ENCODE measurements around the gene SLC36A1.
"Not testable (repeated sequence)": the region's sequence is repeated elsewhere in the genome, so short reads cannot be mapped to it uniquely, and the experiment has no call there.

SLC36A1 gene

GRCh38 chr5:151504006-151504405 lies 56.6 kb downstream of the SLC36A1 start:
- Histone ChIP-seq H3K4me1 (ENCODE audit: control insufficient read depth, insufficient read depth, low read depth, low read length) (peaks cover 2% of the 10 kb centered on the region), H4K91ac (ENCODE audit: low read length) (no peak overlapping the region), H3K4ac (ENCODE audit: low read depth in 1 of 2, low read length in 2 of 2) (no peak overlapping the region), H3K27me3 (ENCODE audit: control insufficient read depth in 1 of 2, insufficient read depth in 1 of 2, low read length in 2 of 2) (no peaks in the 10 kb centered on the region), H3K4me2 (ENCODE audit: low read length, poor library complexity, severe bottlenecking) (no peak overlapping the region), H2AFZ (ENCODE audit: low read depth, low read length) (no peak overlapping the region), H2BK5ac (ENCODE audit: low read depth, low read length, poor library complexity, severe bottlenecking) (no peak overlapping the region), H3K18ac (ENCODE audit: low read depth in 1 of 2, low read length in 2 of 2) (no peak overlapping the region), H2BK12ac (ENCODE audit: low read length in 2 of 2) (no peak overlapping the region), H2BK15ac (ENCODE audit: low read depth, poor library complexity, severe bottlenecking) (no peak overlapping the region), H3K23ac (ENCODE audit: low read length in 2 of 2) (no peak overlapping the region), H3K36me3 (ENCODE audit: control insufficient read depth in 1 of 2, insufficient read depth in 2 of 2, low read depth in 1 of 2, low read length in 2 of 2) (peaks cover 0 to 3% of the 10 kb centered on the region in 2 experiments), H3K9ac (ENCODE audit: low read length) (no peak overlapping the region), H3K79me1 (replicated peaks; ENCODE audit: low read length, poor library complexity, severe bottlenecking) (no peaks in the 10 kb centered on the region), H2AK5ac (ENCODE audit: low read length, severe bottlenecking) (no peak overlapping the region), H3K9me3 (ENCODE audit: control insufficient read depth, low read length) (no peaks in the 10 kb centered on the region), H2BK120ac (ENCODE audit: low read depth, low read length) (no peak overlapping the region), H3K14ac (ENCODE audit: low read length in 2 of 2) (no peak overlapping the region), H3K27ac (ENCODE audit: low read length, poor library complexity, severe bottlenecking) (no peak overlapping the region), H3K4me3 (ENCODE audit: insufficient read depth in 1 of 2, low read depth in 1 of 2, low read length in 2 of 2) (no peak overlapping the region), H4K8ac (ENCODE audit: low read length) (no peak overlapping the region)
- WGBS: 95% methylated on average over 2 of the region's 4 CpGs
- no peak for DNase-seq

- not testable (repeated sequence) for H3K4me3 ChIP-seq (ENCODE audit: insufficient read depth in 1 of 2, low read depth in 1 of 2, low read length in 2 of 2); H3K9ac ChIP-seq (ENCODE audit: low read length); H3K23ac ChIP-seq (ENCODE audit: low read length in 2 of 2); H3K4ac ChIP-seq (ENCODE audit: low read depth in 1 of 2, low read length in 2 of 2); H3K9me3 ChIP-seq (ENCODE audit: control insufficient read depth, low read length); H2BK5ac ChIP-seq (ENCODE audit: low read depth, low read length, poor library complexity, severe bottlenecking); H3K79me1 ChIP-seq (replicated peaks; ENCODE audit: low read length, poor library complexity, severe bottlenecking); H3K4me1 ChIP-seq (ENCODE audit: control insufficient read depth, insufficient read depth, low read depth, low read length); H3K27me3 ChIP-seq (ENCODE audit: control insufficient read depth in 1 of 2, insufficient read depth in 1 of 2, low read length in 2 of 2); H2BK15ac ChIP-seq (ENCODE audit: low read depth, poor library complexity, severe bottlenecking); H2AFZ ChIP-seq (ENCODE audit: low read depth, low read length); H2BK12ac ChIP-seq (ENCODE audit: low read length in 2 of 2); H4K91ac ChIP-seq (ENCODE audit: low read length); H3K4me2 ChIP-seq (ENCODE audit: low read length, poor library complexity, severe bottlenecking); DNase-seq; H4K8ac ChIP-seq (ENCODE audit: low read length); H3K27ac ChIP-seq (ENCODE audit: low read length, poor library complexity, severe bottlenecking); H3K14ac ChIP-seq (ENCODE audit: low read length in 2 of 2); H2AK5ac ChIP-seq (ENCODE audit: low read length, severe bottlenecking); H2BK120ac ChIP-seq (ENCODE audit: low read depth, low read length); H3K18ac ChIP-seq (ENCODE audit: low read depth in 1 of 2, low read length in 2 of 2); H3K36me3 ChIP-seq (ENCODE audit: control insufficient read depth in 1 of 2, insufficient read depth in 2 of 2, low read depth in 1 of 2, low read length in 2 of 2)
- 87% methylated on average over 10 of the region's 10 CpGs for WGBS
Observed at GRCh38 chr5:151508308-151508707, 60.9 kb downstream of the SLC36A1 start.

DNA sequence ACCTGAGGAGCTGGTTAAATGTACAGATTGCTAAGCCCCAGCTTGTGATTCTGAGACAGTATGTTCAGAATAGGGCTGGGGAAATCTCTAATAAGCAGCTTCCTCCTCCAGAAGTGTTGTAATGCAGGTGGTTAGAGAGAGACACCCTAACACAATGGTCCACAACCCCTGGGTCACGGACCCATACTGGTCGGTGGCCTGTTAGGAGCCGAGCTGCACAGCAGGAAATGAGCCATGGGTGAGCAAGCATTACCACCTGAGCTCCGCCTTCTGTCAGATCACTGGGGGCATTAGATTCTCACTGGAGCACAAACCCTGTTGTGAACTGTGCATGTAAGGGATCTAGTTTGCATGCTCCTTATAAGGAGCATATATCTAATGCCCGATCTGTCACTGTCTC lies 61.8 kb downstream of the SLC36A1 start:
- H4K8ac ChIP-seq (ENCODE audit: low read length): no peak overlapping the region
- H4K91ac ChIP-seq (ENCODE audit: low read length): no peak overlapping the region
- no peaks in the 10 kb centered on the region for H3K79me1 ChIP-seq (replicated peaks; ENCODE audit: low read length, poor library complexity, severe bottlenecking)
- no peak overlapping the region for H2AFZ ChIP-seq (ENCODE audit: low read depth, low read length)
- no peak for DNase-seq
- H3K27ac ChIP-seq (ENCODE audit: low read length, poor library complexity, severe bottlenecking): no peak overlapping the region
- no peak overlapping the region for H3K18ac ChIP-seq (ENCODE audit: low read depth in 1 of 2, low read length in 2 of 2)
- no peak overlapping the region for H3K14ac ChIP-seq (ENCODE audit: low read length in 2 of 2)
- WGBS: 78% methylated on average over 4 of the region's 5 CpGs
- no peak overlapping the region for H2BK120ac ChIP-seq (ENCODE audit: low read depth, low read length)
- no peak overlapping the region for H2BK15ac ChIP-seq (ENCODE audit: low read depth, poor library complexity, severe bottlenecking)
- no peak overlapping the region for H3K9ac ChIP-seq (ENCODE audit: low read length)
- H2AK5ac ChIP-seq (ENCODE audit: low read length, severe bottlenecking): no peak overlapping the region
- no peaks in the 10 kb centered on the region for H3K27me3 ChIP-seq (ENCODE audit: control insufficient read depth in 1 of 2, insufficient read depth in 1 of 2, low read length in 2 of 2)
- no peak overlapping the region for H2BK12ac ChIP-seq (ENCODE audit: low read length in 2 of 2)
- no peaks in the 10 kb centered on the region for H3K9me3 ChIP-seq (ENCODE audit: control insufficient read depth, low read length)
- H3K4me2 ChIP-seq (ENCODE audit: low read length, poor library complexity, severe bottlenecking): no peak overlapping the region
- peaks cover 6 to 7% of the 10 kb centered on the region in 2 experiments for H3K36me3 ChIP-seq (ENCODE audit: control insufficient read depth in 1 of 2, insufficient read depth in 2 of 2, low read depth in 1 of 2, low read length in 2 of 2)
- no peak overlapping the region for H3K23ac ChIP-seq (ENCODE audit: low read length in 2 of 2)
- H3K4me3 ChIP-seq (ENCODE audit: insufficient read depth in 1 of 2, low read depth in 1 of 2, low read length in 2 of 2): no peak overlapping the region
- H2BK5ac ChIP-seq (ENCODE audit: low read depth, low read length, poor library complexity, severe bottlenecking): no peak overlapping the region
- no peak overlapping the region for H3K4ac ChIP-seq (ENCODE audit: low read depth in 1 of 2, low read length in 2 of 2)
- H3K4me1 ChIP-seq (ENCODE audit: control insufficient read depth, insufficient read depth, low read depth, low read length): peaks cover 4% of the 10 kb centered on the region

GRCh38 chr5:151509836-151510235 lies 62.4 kb downstream of the SLC36A1 start:
- Histone ChIP-seq H3K27ac (ENCODE audit: low read length, poor library complexity, severe bottlenecking) (no peak overlapping the region), H3K23ac (ENCODE audit: low read length in 2 of 2) (no peak overlapping the region), H3K9ac (ENCODE audit: low read length) (no peak overlapping the region), H3K18ac (ENCODE audit: low read depth in 1 of 2, low read length in 2 of 2) (no peak overlapping the region), H3K36me3 (ENCODE audit: control insufficient read depth in 1 of 2, insufficient read depth in 2 of 2, low read depth in 1 of 2, low read length in 2 of 2) (peaks cover 4 to 6% of the 10 kb centered on the region in 2 experiments), H2BK12ac (ENCODE audit: low read length in 2 of 2) (no peak overlapping the region), H3K27me3 (ENCODE audit: control insufficient read depth in 1 of 2, insufficient read depth in 1 of 2, low read length in 2 of 2) (no peaks in the 10 kb centered on the region), H4K91ac (ENCODE audit: low read length) (no peak overlapping the region), H2AK5ac (ENCODE audit: low read length, severe bottlenecking) (no peak overlapping the region), H2BK5ac (ENCODE audit: low read depth, low read length, poor library complexity, severe bottlenecking) (no peak overlapping the region), H3K4me1 (ENCODE audit: control insufficient read depth, insufficient read depth, low read depth, low read length) (peaks cover 4% of the 10 kb centered on the region), H2AFZ (ENCODE audit: low read depth, low read length) (no peak overlapping the region), H4K8ac (ENCODE audit: low read length) (no peak overlapping the region), H3K79me1 (replicated peaks; ENCODE audit: low read length, poor library complexity, severe bottlenecking) (no peaks in the 10 kb centered on the region), H3K9me3 (ENCODE audit: control insufficient read depth, low read length) (no peaks in the 10 kb centered on the region), H3K4ac (ENCODE audit: low read depth in 1 of 2, low read length in 2 of 2) (no peak overlapping the region), H3K4me2 (ENCODE audit: low read length, poor library complexity, severe bottlenecking) (no peak overlapping the region), H2BK120ac (ENCODE audit: low read depth, low read length) (no peak overlapping the region), H2BK15ac (ENCODE audit: low read depth, poor library complexity, severe bottlenecking) (no peak overlapping the region), H3K4me3 (ENCODE audit: insufficient read depth in 1 of 2, low read depth in 1 of 2, low read length in 2 of 2) (no peak overlapping the region), H3K14ac (ENCODE audit: low read length in 2 of 2) (no peak overlapping the region)
- WGBS: 100% methylated on average over 3 of the region's 3 CpGs
- no peak for DNase-seq
